ENCODE measurements around the gene ERCC4. TPM values are rescaled to one million over a fixed set of nuclear protein-coding genes. Genes with fewer than 3 reads are reported as not detected.
"Not testable (repeated sequence)": the region's sequence is repeated elsewhere in the genome, so short reads cannot be mapped to it uniquely, and the experiment has no call there.

Gene ERCC4
- total RNA-seq, 1 experiment from 2014 or later: 18.2 TPM

DNA sequence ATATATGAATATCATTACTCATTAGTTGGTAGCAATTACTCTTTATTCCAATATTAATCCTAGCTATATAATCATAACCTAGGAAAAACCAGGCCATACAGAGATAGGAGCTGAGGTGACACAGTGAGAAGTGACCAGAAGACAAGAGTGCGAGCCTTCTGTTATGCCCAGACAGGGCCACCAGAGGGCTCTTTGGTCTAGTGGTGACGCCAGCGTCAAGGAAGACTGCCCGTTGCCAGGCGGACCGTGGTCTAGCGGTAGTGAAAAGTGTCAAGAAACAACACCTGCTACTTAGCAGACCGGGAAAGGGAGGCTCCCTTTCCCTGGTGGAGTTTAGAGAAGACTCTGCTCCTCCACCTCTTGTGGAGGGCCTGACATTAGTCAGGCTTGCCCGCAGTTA, 15.1 kb upstream of the ERCC4 start:
- H3K27me3 ChIP-seq (ENCODE audit: low read length); H3K9ac ChIP-seq (ENCODE audit: low read length): not testable (repeated sequence)
- DNase-seq: peak; percentile 78

DNA sequence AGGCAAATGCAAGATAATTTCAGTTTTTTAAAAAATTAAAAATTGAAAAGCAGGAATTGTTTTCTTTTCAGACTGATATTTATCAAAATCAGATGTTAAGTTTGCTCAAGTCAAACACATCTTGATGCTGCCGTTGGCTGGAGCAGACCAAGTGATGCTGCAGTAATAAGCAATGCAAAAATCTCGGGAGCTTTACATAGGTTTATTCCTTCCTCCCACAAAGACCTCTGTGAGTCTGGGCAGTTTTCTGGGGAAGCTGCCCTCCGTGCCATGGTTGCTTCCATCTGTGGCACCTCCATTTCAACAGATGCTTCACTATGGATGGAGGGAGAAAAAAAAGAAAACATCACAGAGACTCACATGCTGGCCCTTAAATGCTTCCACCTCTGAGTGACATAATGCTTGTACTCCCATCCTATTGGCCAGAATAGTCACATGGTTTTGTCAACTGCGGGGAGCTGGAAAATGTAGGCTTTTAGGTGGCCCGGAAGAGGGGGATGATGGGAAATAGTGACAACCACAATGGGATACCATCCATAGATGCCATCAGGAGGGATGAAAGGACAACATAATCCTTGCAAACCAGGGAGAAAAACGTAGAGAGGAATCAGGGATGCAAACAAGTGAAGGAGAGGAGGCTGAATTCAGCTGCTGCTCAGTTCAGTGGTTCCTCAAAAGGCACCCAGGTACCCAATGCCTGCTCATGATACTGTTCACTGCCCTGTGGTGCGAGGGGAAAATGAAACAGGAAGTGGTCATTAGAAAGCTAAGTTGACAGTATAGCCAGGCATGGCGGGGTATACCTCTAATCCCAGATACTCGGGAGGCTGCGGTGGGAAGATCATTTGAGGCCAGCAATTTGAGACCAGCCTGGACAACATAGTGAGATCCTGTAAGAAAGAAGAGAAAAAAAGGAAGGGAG, 13.5 kb upstream of the ERCC4 start:
- DNase-seq: peak; percentile 74
- Histone ChIP-seq H3K4me1 (ENCODE audit: low read length) (peaks cover 8% of the 10 kb centered on the region), H3K27me3 (ENCODE audit: low read length) (no peaks in the 10 kb centered on the region), H3K9me3 (ENCODE audit: low read length) (no peaks in the 10 kb centered on the region), H3K9me2 (replicated peaks; ENCODE audit: insufficient read depth, low read length) (no peaks in the 10 kb centered on the region), H3K27ac (ENCODE audit: low read length) (no peak overlapping the region), H3K4me3 (ENCODE audit: low read length) (peak overlapping the region; percentile 2; the same call in 1 of the 2 replicates), H4K20me1 (ENCODE audit: insufficient read depth, low read depth, low read length) (no peaks in the 10 kb centered on the region), H3K79me2 (ENCODE audit: low read length) (no peaks in the 10 kb centered on the region), H3K4me2 (ENCODE audit: low read depth, low read length, poor library complexity, severe bottlenecking) (peak overlapping the region; percentile 18), H3K36me3 (ENCODE audit: insufficient read depth, low read length) (no peaks in the 10 kb centered on the region), H2AFZ (ENCODE audit: low read length) (peak overlapping the region; percentile 34; the same call in 1 of the 2 replicates), H3K9ac (ENCODE audit: low read length) (no peak overlapping the region)

More for the DNA sequence above, 15.1 kb upstream of the ERCC4 start:
- H3K4me1 ChIP-seq (ENCODE audit: low read length); H3K4me2 ChIP-seq (ENCODE audit: low read depth, low read length, poor library complexity, severe bottlenecking); H3K9me3 ChIP-seq (ENCODE audit: low read length); H3K27ac ChIP-seq (ENCODE audit: low read length); H3K79me2 ChIP-seq (ENCODE audit: low read length); H3K4me3 ChIP-seq (ENCODE audit: low read length); H3K36me3 ChIP-seq (ENCODE audit: insufficient read depth, low read length); H3K9me2 ChIP-seq (replicated peaks; ENCODE audit: insufficient read depth, low read length); H4K20me1 ChIP-seq (ENCODE audit: insufficient read depth, low read depth, low read length); H2AFZ ChIP-seq (ENCODE audit: low read length): not testable (repeated sequence)

DNA sequence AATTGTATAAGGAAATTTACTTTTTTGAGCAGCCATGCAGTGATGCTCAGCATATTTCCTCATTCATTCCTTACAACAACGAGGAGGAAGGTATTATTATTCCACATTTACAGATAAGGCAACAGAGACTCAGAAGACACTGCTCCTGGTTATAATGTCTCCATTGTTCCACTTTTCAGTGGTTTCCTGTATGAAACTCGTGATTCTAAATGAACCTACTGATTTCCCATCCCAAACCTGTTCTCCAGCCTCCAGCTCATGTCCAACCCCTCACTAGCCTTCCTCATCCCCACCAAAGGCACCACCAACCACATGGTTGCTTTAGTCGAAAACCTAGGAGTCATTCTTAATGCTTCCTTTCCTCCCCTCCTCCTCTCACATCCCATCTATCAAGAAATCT, 12.5 kb upstream of the ERCC4 start:
- Histone ChIP-seq H3K27me3 (ENCODE audit: low read length) (no peaks in the 10 kb centered on the region), H3K4me3 (ENCODE audit: low read length) (no peak overlapping the region), H3K4me1 (ENCODE audit: low read length) (peaks cover 8% of the 10 kb centered on the region), H3K36me3 (ENCODE audit: insufficient read depth, low read length) (no peaks in the 10 kb centered on the region), H3K27ac (ENCODE audit: low read length) (no peak overlapping the region), H3K9me2 (replicated peaks; ENCODE audit: insufficient read depth, low read length) (no peaks in the 10 kb centered on the region), H3K79me2 (ENCODE audit: low read length) (no peaks in the 10 kb centered on the region), H3K9ac (ENCODE audit: low read length) (no peak overlapping the region), H2AFZ (ENCODE audit: low read length) (no peak overlapping the region), H4K20me1 (ENCODE audit: insufficient read depth, low read depth, low read length) (no peaks in the 10 kb centered on the region), H3K4me2 (ENCODE audit: low read depth, low read length, poor library complexity, severe bottlenecking) (no peak overlapping the region), H3K9me3 (ENCODE audit: low read length) (no peaks in the 10 kb centered on the region)
- DNase-seq: no peak

DNA sequence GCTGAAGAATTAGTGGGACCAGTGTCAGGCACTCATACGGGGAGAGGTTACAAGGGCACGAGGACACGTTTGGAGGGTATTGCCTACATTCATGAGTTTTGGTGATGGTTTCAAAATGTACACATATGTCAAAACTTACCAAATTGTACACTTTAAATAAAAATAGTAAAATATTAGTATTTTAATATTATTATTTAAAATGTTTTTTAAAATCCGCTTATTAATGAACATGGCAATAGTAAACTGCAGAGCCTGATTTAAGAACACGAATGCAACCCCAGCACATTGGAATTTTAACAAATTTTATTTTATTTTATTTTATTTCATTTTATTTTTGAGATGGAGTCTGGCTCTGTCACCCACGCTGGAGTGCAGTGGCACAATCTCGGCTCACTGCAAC, 10.9 kb upstream of the ERCC4 start:
- no peak overlapping the region for H3K27ac ChIP-seq (ENCODE audit: low read length)
- no peak overlapping the region for H3K4me2 ChIP-seq (ENCODE audit: low read depth, low read length, poor library complexity, severe bottlenecking)
- no peaks in the 10 kb centered on the region for H3K9me3 ChIP-seq (ENCODE audit: low read length)
- peaks cover 23% of the 10 kb centered on the region for H3K4me1 ChIP-seq (ENCODE audit: low read length)
- no peak overlapping the region for H2AFZ ChIP-seq (ENCODE audit: low read length)
- no peak overlapping the region for H3K9ac ChIP-seq (ENCODE audit: low read length)
- H3K9me2 ChIP-seq (replicated peaks; ENCODE audit: insufficient read depth, low read length): no peaks in the 10 kb centered on the region
- no peaks in the 10 kb centered on the region for H3K27me3 ChIP-seq (ENCODE audit: low read length)
- no peak overlapping the region for H3K4me3 ChIP-seq (ENCODE audit: low read length)
- H4K20me1 ChIP-seq (ENCODE audit: insufficient read depth, low read depth, low read length): no peaks in the 10 kb centered on the region
- no peak for DNase-seq
- H3K36me3 ChIP-seq (ENCODE audit: insufficient read depth, low read length): no peaks in the 10 kb centered on the region
- H3K79me2 ChIP-seq (ENCODE audit: low read length): no peaks in the 10 kb centered on the region

DNA sequence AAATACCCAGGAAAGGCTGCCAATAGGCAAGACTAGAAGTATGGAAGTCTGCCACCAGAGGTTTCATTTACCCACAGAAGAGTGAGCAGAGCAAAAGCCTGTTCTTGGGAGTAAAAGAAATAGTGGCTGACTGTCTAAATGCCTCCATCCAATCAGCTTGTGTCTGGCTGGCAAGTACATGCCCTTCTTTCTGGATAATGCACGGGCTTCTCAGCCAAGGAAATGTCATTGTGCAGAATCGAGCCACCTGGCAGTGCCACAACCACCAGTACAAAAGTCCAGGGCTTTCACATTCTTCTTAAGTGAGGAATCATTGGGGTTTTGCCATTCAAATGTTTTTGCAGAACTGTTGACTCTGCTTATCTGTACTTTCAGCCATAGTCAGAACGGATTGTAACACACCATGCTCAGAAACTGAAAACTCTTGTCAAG, 10.1 kb upstream of the ERCC4 start:
- Histone ChIP-seq H3K9me2 (replicated peaks; ENCODE audit: insufficient read depth, low read length) (no peaks in the 10 kb centered on the region), H4K20me1 (ENCODE audit: insufficient read depth, low read depth, low read length) (no peaks in the 10 kb centered on the region), H3K27me3 (ENCODE audit: low read length) (no peaks in the 10 kb centered on the region), H2AFZ (ENCODE audit: low read length) (no peak overlapping the region), H3K9ac (ENCODE audit: low read length) (no peak overlapping the region), H3K9me3 (ENCODE audit: low read length) (no peaks in the 10 kb centered on the region), H3K4me3 (ENCODE audit: low read length) (no peak overlapping the region), H3K4me2 (ENCODE audit: low read depth, low read length, poor library complexity, severe bottlenecking) (no peak overlapping the region), H3K79me2 (ENCODE audit: low read length) (no peaks in the 10 kb centered on the region), H3K4me1 (ENCODE audit: low read length) (peaks cover 23% of the 10 kb centered on the region), H3K36me3 (ENCODE audit: insufficient read depth, low read length) (no peaks in the 10 kb centered on the region), H3K27ac (ENCODE audit: low read length) (no peak overlapping the region)
- no peak for DNase-seq

DNA sequence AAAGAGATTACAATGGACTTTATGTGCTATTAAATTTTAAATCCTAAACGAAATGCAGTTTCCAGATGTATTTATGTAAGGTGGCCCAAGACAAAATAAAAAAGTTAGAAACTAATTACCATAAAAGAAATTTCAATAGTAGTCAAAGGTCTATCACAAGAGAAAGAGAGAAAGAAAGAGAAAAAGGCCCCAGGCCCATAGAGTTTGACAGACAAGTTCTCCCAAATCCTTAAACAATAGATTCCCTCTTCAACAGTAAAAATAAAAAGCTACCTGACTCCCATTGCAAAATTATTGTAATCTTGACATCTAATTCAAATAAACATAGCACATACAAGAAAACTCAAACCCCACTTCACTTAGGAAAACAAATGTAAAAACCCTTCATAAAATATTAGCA, 8.6 kb upstream of the ERCC4 start:
- Histone ChIP-seq H2AFZ (ENCODE audit: low read length) (no peak overlapping the region), H3K27ac (ENCODE audit: low read length) (no peak overlapping the region)

DNA sequence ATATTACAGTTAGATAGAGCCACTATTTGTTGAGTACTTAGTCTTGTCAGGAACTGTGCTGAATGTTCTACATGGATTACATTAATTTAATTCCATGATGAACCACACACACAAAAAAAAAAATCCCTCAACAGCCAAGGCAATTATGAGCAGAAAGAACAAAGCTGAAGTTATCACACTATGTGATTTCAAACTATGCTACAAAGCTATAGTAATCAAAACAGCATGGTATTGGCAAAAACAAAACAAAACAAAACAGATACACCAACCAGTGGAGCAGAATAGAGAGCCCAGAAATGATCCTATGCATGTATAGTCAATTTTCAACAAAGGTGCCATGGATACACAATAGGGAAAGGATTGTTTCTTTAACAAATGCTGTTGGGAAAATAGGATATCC, 8.1 kb upstream of the ERCC4 start:
- no peaks in the 10 kb centered on the region for H3K36me3 ChIP-seq (ENCODE audit: insufficient read depth, low read length)
- no peak overlapping the region for H3K9ac ChIP-seq (ENCODE audit: low read length)
- H3K9me2 ChIP-seq (replicated peaks; ENCODE audit: insufficient read depth, low read length): no peaks in the 10 kb centered on the region
- H3K79me2 ChIP-seq (ENCODE audit: low read length): no peaks in the 10 kb centered on the region
- H3K4me2 ChIP-seq (ENCODE audit: low read depth, low read length, poor library complexity, severe bottlenecking): no peak overlapping the region
- H3K4me3 ChIP-seq (ENCODE audit: low read length): no peak overlapping the region
- no peak for DNase-seq
- H3K27ac ChIP-seq (ENCODE audit: low read length): no peak overlapping the region
- H2AFZ ChIP-seq (ENCODE audit: low read length): no peak overlapping the region
- no peaks in the 10 kb centered on the region for H4K20me1 ChIP-seq (ENCODE audit: insufficient read depth, low read depth, low read length)
- no peaks in the 10 kb centered on the region for H3K9me3 ChIP-seq (ENCODE audit: low read length)
- no peaks in the 10 kb centered on the region for H3K27me3 ChIP-seq (ENCODE audit: low read length)
- peaks cover 15% of the 10 kb centered on the region for H3K4me1 ChIP-seq (ENCODE audit: low read length)

More for the DNA sequence above, 8.6 kb upstream of the ERCC4 start:
- no peak overlapping the region for H3K4me2 ChIP-seq (ENCODE audit: low read depth, low read length, poor library complexity, severe bottlenecking)
- H3K9me2 ChIP-seq (replicated peaks; ENCODE audit: insufficient read depth, low read length): no peaks in the 10 kb centered on the region
- H3K9me3 ChIP-seq (ENCODE audit: low read length): no peaks in the 10 kb centered on the region
- no peak overlapping the region for H3K4me3 ChIP-seq (ENCODE audit: low read length)
- peaks cover 21% of the 10 kb centered on the region for H3K4me1 ChIP-seq (ENCODE audit: low read length)
- no peaks in the 10 kb centered on the region for H4K20me1 ChIP-seq (ENCODE audit: insufficient read depth, low read depth, low read length)
- no peaks in the 10 kb centered on the region for H3K79me2 ChIP-seq (ENCODE audit: low read length)
- no peaks in the 10 kb centered on the region for H3K36me3 ChIP-seq (ENCODE audit: insufficient read depth, low read length)
- H3K9ac ChIP-seq (ENCODE audit: low read length): no peak overlapping the region
- DNase-seq: no peak
- no peaks in the 10 kb centered on the region for H3K27me3 ChIP-seq (ENCODE audit: low read length)

DNA sequence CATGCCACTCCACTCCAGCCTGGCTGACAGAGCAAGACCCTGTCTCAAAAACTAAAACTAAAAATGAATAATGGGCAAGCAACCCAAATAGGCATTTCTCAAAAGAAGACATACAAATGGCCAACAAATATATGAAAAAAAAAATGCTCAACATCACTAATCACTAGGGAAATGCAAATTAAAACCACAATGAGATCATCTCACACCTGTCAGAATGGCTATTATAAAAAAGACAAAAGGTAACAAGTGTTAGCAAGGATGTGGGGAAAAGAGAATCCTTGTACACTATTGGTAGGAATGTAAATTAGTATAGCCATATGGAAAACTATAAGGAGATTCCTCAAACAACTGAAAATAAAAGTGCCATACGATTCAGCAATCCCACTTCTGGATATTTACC, 7.1 kb upstream of the ERCC4 start:
- Histone ChIP-seq H3K9ac (ENCODE audit: low read length) (no peak overlapping the region), H3K27ac (ENCODE audit: low read length) (no peak overlapping the region), H4K20me1 (ENCODE audit: insufficient read depth, low read depth, low read length) (no peaks in the 10 kb centered on the region), H3K4me1 (ENCODE audit: low read length) (peaks cover 15% of the 10 kb centered on the region), H3K36me3 (ENCODE audit: insufficient read depth, low read length) (no peaks in the 10 kb centered on the region), H3K4me3 (ENCODE audit: low read length) (no peak overlapping the region), H3K4me2 (ENCODE audit: low read depth, low read length, poor library complexity, severe bottlenecking) (no peak overlapping the region), H3K9me2 (replicated peaks; ENCODE audit: insufficient read depth, low read length) (no peaks in the 10 kb centered on the region), H2AFZ (ENCODE audit: low read length) (no peak overlapping the region), H3K27me3 (ENCODE audit: low read length) (no peaks in the 10 kb centered on the region), H3K9me3 (ENCODE audit: low read length) (no peaks in the 10 kb centered on the region), H3K79me2 (ENCODE audit: low read length) (no peaks in the 10 kb centered on the region)
- DNase-seq: no peak

Data from Karpas-422 (cell line).